ENCODE measurements around the gene PAIP2. TPM values are rescaled to one million over a fixed set of nuclear protein-coding genes. Genes with fewer than 3 reads are reported as not detected.

PAIP2 gene
- total and polyA plus RNA-seq, 10 donors = 73.2 to 119 (median 92.6) TPM

GRCh38 chr5:139301808-139302499 lies 39.7 kb upstream of the PAIP2 start:
- Histone ChIP-seq H3K4me3 (no peak overlapping the region), H3K27ac (peak overlapping the region in 1 of 8 donors; percentile 1)
- TF ChIP-seq CTCF (IDR thresholded peaks at IDR 0.05 in 8 of 11, conservative IDR thresholded peaks at IDR 0.05 in 3 of 11) = no peak
- TF ChIP-seq POLR2A (IDR thresholded peaks at IDR 0.05) = no peak
- TF ChIP-seq POLR2AphosphoS5 (IDR thresholded peaks at IDR 0.05) = no peak

DNA sequence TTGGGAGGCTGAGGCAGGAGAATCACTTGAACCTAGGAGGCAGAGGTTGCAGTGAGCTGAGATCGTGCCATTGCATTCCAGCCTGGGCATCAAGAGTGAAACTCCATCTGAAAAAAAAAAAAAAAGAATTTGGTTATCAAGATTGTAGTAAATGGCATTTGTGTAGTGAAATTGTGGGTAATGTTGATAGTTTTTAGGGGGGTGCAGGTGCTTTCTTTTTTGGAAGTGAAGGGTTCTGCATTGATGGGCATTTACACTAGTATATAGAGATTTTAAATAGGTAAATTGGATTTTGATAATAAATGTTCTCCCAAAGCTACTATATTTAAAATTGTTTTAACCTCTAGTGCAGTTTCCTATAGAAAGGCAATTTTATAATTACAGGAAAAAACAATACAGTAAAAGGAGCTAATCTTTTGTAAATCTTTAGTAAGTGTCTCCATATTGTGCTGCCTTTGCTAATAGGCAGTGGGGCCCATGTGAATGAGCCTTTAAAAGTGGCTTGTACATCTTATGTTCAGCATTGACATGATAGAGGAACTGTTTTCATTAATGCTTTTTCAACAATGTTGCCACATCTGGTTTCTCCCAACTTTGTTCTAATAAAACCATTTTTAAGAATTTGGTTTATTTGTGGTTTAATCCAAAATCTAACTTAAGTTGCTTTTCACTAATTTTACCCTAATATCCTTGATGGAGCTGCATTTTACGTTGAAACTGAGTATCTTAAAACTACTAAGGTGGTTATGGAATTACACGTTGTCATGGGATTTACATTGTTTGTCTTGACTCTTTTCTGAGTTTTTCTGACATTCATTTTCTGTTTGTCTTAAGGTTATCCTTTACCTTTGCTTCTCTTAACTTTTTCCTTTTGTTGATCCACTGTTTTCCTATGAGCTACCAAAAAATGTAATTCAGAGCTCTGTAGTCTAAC lies 37.0 kb upstream of the PAIP2 start:
- TF ChIP-seq POLR2AphosphoS5 (IDR thresholded peaks at IDR 0.05) (no peak), CTCF (IDR thresholded peaks at IDR 0.05 in 8 of 11, conservative IDR thresholded peaks at IDR 0.05 in 3 of 11) (no peak), POLR2A (IDR thresholded peaks at IDR 0.05) (no peak)

More at GRCh38 chr5:139301808-139302499, 39.7 kb upstream of the PAIP2 start:
- no peaks in the 10 kb centered on the region for H3K27me3 ChIP-seq (replicated peaks in 1 of 7)
- intact Hi-C loops (cut with DNase I; ENCODE audit: low total_unique reads) = no loop called here
- H3K9me3 ChIP-seq = no peaks in the 10 kb centered on the region
- no peak for DNase-seq
- no peaks in the 10 kb centered on the region for H3K36me3 ChIP-seq
- WGBS, 5 donors = 57 to 71% (median 62%) methylated on average over 7 of the region's 7 CpGs
- H3K4me1 ChIP-seq = peaks cover 81 to 100% (median 100%) of the 10 kb centered on the region in 6 donors

DNA sequence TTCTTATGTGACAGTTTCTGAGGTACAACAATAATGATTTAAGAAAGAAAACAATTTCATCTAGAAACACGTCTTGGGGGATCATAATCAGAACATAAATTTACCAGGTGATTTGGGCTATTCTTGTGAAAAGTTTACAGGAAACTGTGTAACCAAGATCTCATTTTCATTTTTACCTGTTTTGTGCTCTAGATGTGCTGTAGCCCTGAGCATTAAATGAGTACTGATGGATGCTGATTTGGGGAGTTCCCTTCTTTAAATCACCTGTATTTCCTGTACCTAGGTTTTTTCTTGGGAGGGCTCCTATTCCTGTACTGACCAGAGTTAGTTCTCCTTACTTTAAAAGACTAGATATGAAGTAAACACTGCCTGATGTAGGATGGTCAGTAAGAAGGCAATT lies 35.5 kb upstream of the PAIP2 start:
- TF ChIP-seq POLR2AphosphoS5 (IDR thresholded peaks at IDR 0.05) (no peak), POLR2A (IDR thresholded peaks at IDR 0.05) (no peak), CTCF (IDR thresholded peaks at IDR 0.05 in 8 of 11, conservative IDR thresholded peaks at IDR 0.05 in 3 of 11) (no peak)
- H3K27ac ChIP-seq = no peak overlapping the region
- peaks cover 0 to 4% (median 0%) of the 10 kb centered on the region in 6 donors for H3K36me3 ChIP-seq
- H3K4me3 ChIP-seq = no peak overlapping the region
- H3K27me3 ChIP-seq (replicated peaks in 1 of 7) = no peaks in the 10 kb centered on the region
- H3K4me1 ChIP-seq = peaks cover 74 to 100% (median 100%) of the 10 kb centered on the region in 6 donors
- 16 to 31% (median 20%) methylated on average over 1 of the region's 1 CpG for WGBS, 5 donors
- no peaks in the 10 kb centered on the region for H3K9me3 ChIP-seq
- intact Hi-C loops (cut with DNase I; ENCODE audit: low total_unique reads) = no loop called here
- DNase-seq = no peak

More for the DNA sequence above, 37.0 kb upstream of the PAIP2 start:
- Histone ChIP-seq H3K27ac (peak overlapping the region in 2 of 8 donors; percentile 1 to 5), H3K36me3 (no peaks in the 10 kb centered on the region), H3K27me3 (replicated peaks in 1 of 7) (no peaks in the 10 kb centered on the region), H3K9me3 (no peaks in the 10 kb centered on the region), H3K4me1 (peaks cover 76 to 100% (median 100%) of the 10 kb centered on the region in 6 donors), H3K4me3 (no peak overlapping the region)
- DNase-seq = no peak
- intact Hi-C loops (cut with DNase I; ENCODE audit: low total_unique reads) = no loop called here
- WGBS, 5 donors = 41 to 68% (median 50%) methylated on average over 3 of the region's 3 CpGs
